ENCODE data around the gene SHB. TPM values are rescaled to one million over a fixed set of nuclear protein-coding genes. Genes with fewer than 3 reads are reported as not detected.

Gene SHB
- total RNA-seq, 1 experiment from 2014 or later: 29.6 TPM

GRCh38 chr9:38024036-38024681, 44.9 kb downstream of the SHB start:
- Mint-ChIP-seq H3K4me1 (ENCODE audit: insufficient read depth, unreplicated experiment) (peaks cover 56% of the 10 kb centered on the region), H3K4me3 (ENCODE audit: unreplicated experiment) (peak overlapping the region; percentile 51), H3K27ac (ENCODE audit: low read depth, unreplicated experiment) (peak overlapping the region; percentile 83), H3K36me3 (ENCODE audit: insufficient read depth, unreplicated experiment) (peaks cover 6% of the 10 kb centered on the region), H3K9me3 (ENCODE audit: unreplicated experiment) (no peaks in the 10 kb centered on the region), H3K27me3 (ENCODE audit: insufficient read depth, unreplicated experiment) (no peaks in the 10 kb centered on the region)
- BruUV-seq (replicated peaks): no TSS peak
- intact Hi-C loops (cut with micrococcal nuclease): no loop called here
- TF ChIP-seq CTCF (IDR thresholded peaks at IDR 0.05; ENCODE audit: unreplicated experiment): no peak
- peak; percentile 94 for DNase-seq (ENCODE audit: unreplicated experiment)
- ChIA-PET CTCF (interaction anchor here (0.6 to 5.7 kb wide), 8 partner anchors 8 to 110 kb away, joined by 3 to 48 read pairs (median 3); partner anchors contain the start of gene SHB), POLR2A (interaction anchor here (0.6 to 5.6 kb wide), 19 partner anchors 12 to 754 kb away, joined by 3 to 57 read pairs (median 4); partner anchors contain the start of genes SHB and SLC25A51)

- Mint-ChIP-seq H3K9me3 (ENCODE audit: unreplicated experiment) (no peaks in the 10 kb centered on the region), H3K4me3 (ENCODE audit: unreplicated experiment) (peak overlapping the region; percentile 51), H3K27me3 (ENCODE audit: insufficient read depth, unreplicated experiment) (no peaks in the 10 kb centered on the region), H3K4me1 (ENCODE audit: insufficient read depth, unreplicated experiment) (peaks cover 59% of the 10 kb centered on the region), H3K36me3 (ENCODE audit: insufficient read depth, unreplicated experiment) (peaks cover 6% of the 10 kb centered on the region), H3K27ac (ENCODE audit: low read depth, unreplicated experiment) (peak overlapping the region; percentile 83)
- BruUV-seq (replicated peaks): no TSS peak
- ChIA-PET CTCF (interaction anchor here (0.6 to 5.7 kb wide), 7 partner anchors 9 to 110 kb away, joined by 3 to 48 read pairs (median 3); partner anchors contain the start of gene SHB), POLR2A (interaction anchor here (0.6 to 5.6 kb wide), 17 partner anchors 11 to 557 kb away, joined by 3 to 57 read pairs (median 6); partner anchors contain the start of genes SHB and SLC25A51)
- intact Hi-C loops (cut with micrococcal nuclease): no loop called here
- no peak for DNase-seq (ENCODE audit: unreplicated experiment)
- TF ChIP-seq CTCF (IDR thresholded peaks at IDR 0.05; ENCODE audit: unreplicated experiment): no peak
These were observed 45.4 kb downstream of the SHB start for GRCh38 chr9:38023661-38024035.

GRCh38 chr9:38022995-38023394, 46.0 kb downstream of the SHB start:
- Mint-ChIP-seq H3K4me3 (ENCODE audit: unreplicated experiment) (no peak overlapping the region), H3K9me3 (ENCODE audit: unreplicated experiment) (no peaks in the 10 kb centered on the region), H3K4me1 (ENCODE audit: insufficient read depth, unreplicated experiment) (peaks cover 65% of the 10 kb centered on the region), H3K36me3 (ENCODE audit: insufficient read depth, unreplicated experiment) (peaks cover 6% of the 10 kb centered on the region), H3K27me3 (ENCODE audit: insufficient read depth, unreplicated experiment) (no peaks in the 10 kb centered on the region), H3K27ac (ENCODE audit: low read depth, unreplicated experiment) (no peak overlapping the region)
- intact Hi-C loops (cut with micrococcal nuclease): no loop called here
- no peak for TF ChIP-seq CTCF (IDR thresholded peaks at IDR 0.05; ENCODE audit: unreplicated experiment)
- BruUV-seq (replicated peaks): no TSS peak
- DNase-seq (ENCODE audit: unreplicated experiment): no peak
- ChIA-PET CTCF (interaction anchor here (0.9 to 5.7 kb wide), 4 partner anchors 9 to 45 kb away, joined by 3 to 48 read pairs (median 3); partner anchors contain the start of gene SHB), POLR2A (interaction anchor here (0.9 to 5.6 kb wide), 6 partner anchors 15 to 48 kb away, joined by 3 to 57 read pairs (median 28); partner anchors contain the start of gene SHB)

GRCh38 chr9:38022203-38022895, 46.7 kb downstream of the SHB start:
- ChIA-PET CTCF (interaction anchor here (0.9 to 5.7 kb wide), 3 partner anchors 10 to 46 kb away, joined by 3 to 48 read pairs (median 3); partner anchors contain the start of gene SHB), POLR2A (interaction anchor here (0.9 to 5.6 kb wide), 4 partner anchors 14 to 47 kb away, joined by 3 to 57 read pairs (median 40); partner anchors contain the start of gene SHB)
- Mint-ChIP-seq H3K4me3 (ENCODE audit: unreplicated experiment) (no peak overlapping the region), H3K4me1 (ENCODE audit: insufficient read depth, unreplicated experiment) (peaks cover 71% of the 10 kb centered on the region), H3K9me3 (ENCODE audit: unreplicated experiment) (no peaks in the 10 kb centered on the region), H3K27me3 (ENCODE audit: insufficient read depth, unreplicated experiment) (no peaks in the 10 kb centered on the region), H3K27ac (ENCODE audit: low read depth, unreplicated experiment) (no peak overlapping the region), H3K36me3 (ENCODE audit: insufficient read depth, unreplicated experiment) (peaks cover 6% of the 10 kb centered on the region)
- intact Hi-C loops (cut with micrococcal nuclease): no loop called here
- no peak for TF ChIP-seq CTCF (IDR thresholded peaks at IDR 0.05; ENCODE audit: unreplicated experiment)
- BruUV-seq (replicated peaks): no TSS peak
- no peak for DNase-seq (ENCODE audit: unreplicated experiment)
